Gastrocnemius medialis (tissue), 4 donors: ENCODE results near the gene S100PBP. TPM values are rescaled to one million over a fixed set of nuclear protein-coding genes. Genes with fewer than 3 reads are reported as not detected.

Source experiments
- ATAC-seq, 2 donors: fragments of 150-250 bp; one replicate each; pipeline ENCODE4 v1.9.1; 2016
- DNase-seq, 2 donors: peaks; one replicate each; pipeline ENCODE4 v3.0.0-alpha.2; 2019
- H3K27ac ChIP-seq, 4 donors: fragments of 200-600 bp; sonication (generic); 1 replicate in 1 of 4; 2 replicates in 3 of 4; pipeline ENCODE4 v1.5.1; 2016 to 2018; ENCODE audit warnings: mild to moderate bottlenecking in 2 of 4, moderate library complexity in 1 of 4
- H3K27me3 ChIP-seq, 3 donors: fragments of 200-600 bp; sonication (generic) in 2 of 3; 1 replicate in 1 of 3; 2 replicates in 2 of 3; pipeline versions ENCODE4 v1.5.1 to v1.6.0; 2016 to 2019; ENCODE audit warnings: mild to moderate bottlenecking in 1 of 3, moderate library complexity in 1 of 3
- H3K36me3 ChIP-seq, 2 donors: fragments of 200-600 bp; sonication (generic) in 1 of 2; one replicate each; pipeline ENCODE4 v1.5.1; 2017 to 2018
- H3K4me1 ChIP-seq, 2 donors: fragments of 200-600 bp; sonication (generic) in 1 of 2; one replicate each; pipeline ENCODE4 v1.5.1; 2016 to 2017; ENCODE audit warnings: mild to moderate bottlenecking in 2 of 2
- H3K4me3 ChIP-seq, 4 donors: fragments of 200-600 bp; sonication (generic) in 3 of 4; 1 replicate in 1 of 4; 2 replicates in 3 of 4; pipeline ENCODE4 v1.5.1; 2016 to 2019; ENCODE audit warnings: mild to moderate bottlenecking in 2 of 4
- H3K9me3 ChIP-seq, 3 donors: fragments of 200-600 bp; sonication (generic) in 2 of 3; 1 replicate in 1 of 3; 2 replicates in 2 of 3; pipeline ENCODE4 v1.5.1; 2016 to 2019
- POLR2A ChIP-seq, 2 donors: fragments of 450-650 bp; IDR thresholded peaks; one replicate each; pipeline ENCODE4 v1.6.1; 2017; ENCODE audit warnings: antibody characterized with exemption in 2 of 2, mild to moderate bottlenecking in 2 of 2, moderate library complexity in 2 of 2
- in situ Hi-C, 4 donors: fragments of 200-750 bp; cut with MboI; loops; one replicate each; pipeline versions ENCODE4 v1.15.0 to v1.8.0; 2017; ENCODE audit warnings: low sequenced_read_pairs in 4 of 4
- intact Hi-C: fragments of 100-400 bp; cut with DNase I; formaldehyde crosslinking; loops from one replicate; pipeline ENCODE4 v1.15.1; 2023; ENCODE audit warnings: low total_unique reads
- total RNA-seq, 4 donors: library from RNA; depleted of rRNA; stranded (reverse); fragments of >200 nt; gene quantifications; one replicate each; pipeline versions ENCODE4 v1.1.0 to v1.2.3, GENCODE V29; 2016
- TF ChIP-seq, protein P1 (sequence below), 5 experiments: fragments of 450-650 bp in 3 of 5; fragments of 200-600 bp in 2 of 5; sonication (generic) in 2 of 5; IDR thresholded peaks in 4 of 5; conservative IDR thresholded peaks in 1 of 5; 1 replicate in 4 of 5; 2 replicates in 1 of 5; pipeline ENCODE4 v1.5.1; 2016 to 2019; ENCODE audit warnings: antibody characterized with exemption in 5 of 5, mild to moderate bottlenecking in 3 of 5, moderate library complexity in 3 of 5

The S100PBP gene
- total RNA-seq, 4 donors from 2014 or later, result 4.9 to 11.5 (median 9.9) TPM

DNA sequence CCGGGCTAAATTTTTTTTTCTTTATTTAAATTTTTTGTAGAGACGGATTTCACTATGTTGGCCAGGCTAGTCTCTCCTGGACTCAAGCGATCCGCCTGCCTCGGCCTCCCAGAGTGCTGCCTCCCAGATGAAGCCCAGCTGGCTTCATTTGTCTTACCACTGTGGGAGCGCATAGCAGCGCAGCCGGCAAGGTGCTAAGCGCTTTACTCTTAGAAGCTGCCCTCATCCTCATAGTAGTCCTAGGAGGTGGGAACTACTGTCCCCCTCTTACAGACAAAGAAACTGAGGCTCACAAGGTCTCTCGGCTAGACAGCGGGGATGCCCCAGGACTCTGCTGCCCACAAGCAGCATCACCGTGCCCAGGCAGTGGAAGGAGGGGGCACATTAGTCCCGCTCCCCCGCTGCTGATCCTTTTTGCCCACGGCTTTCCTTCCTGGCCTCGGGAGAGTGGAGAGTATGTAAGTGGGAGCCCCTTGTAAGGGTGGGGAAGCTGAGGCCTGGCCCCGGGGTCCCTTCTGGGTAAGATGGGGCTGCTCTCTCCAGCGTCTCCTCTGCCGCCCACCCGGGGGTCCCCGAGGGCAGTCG lies 83.0 kb downstream of the S100PBP start:
- H3K4me3 ChIP-seq, result peak overlapping the region; percentile 54 to 69 (median 62)
- peak overlapping the region in 2 of 4 donors; percentile 2 to 33 for H3K27ac ChIP-seq
- no peak for ATAC-seq
- peaks cover 0 to 6% of the 10 kb centered on the region in 2 donors for H3K4me1 ChIP-seq
- H3K9me3 ChIP-seq, result no peaks in the 10 kb centered on the region
- intact Hi-C loops, result no loop called here
- H3K36me3 ChIP-seq, result no peaks in the 10 kb centered on the region
- DNase-seq, result no peak
- in situ Hi-C loops, result no loop called here
- TF ChIP-seq POLR2A (IDR thresholded peaks at IDR 0.05), result no peak
- TF ChIP-seq, protein P1, sequence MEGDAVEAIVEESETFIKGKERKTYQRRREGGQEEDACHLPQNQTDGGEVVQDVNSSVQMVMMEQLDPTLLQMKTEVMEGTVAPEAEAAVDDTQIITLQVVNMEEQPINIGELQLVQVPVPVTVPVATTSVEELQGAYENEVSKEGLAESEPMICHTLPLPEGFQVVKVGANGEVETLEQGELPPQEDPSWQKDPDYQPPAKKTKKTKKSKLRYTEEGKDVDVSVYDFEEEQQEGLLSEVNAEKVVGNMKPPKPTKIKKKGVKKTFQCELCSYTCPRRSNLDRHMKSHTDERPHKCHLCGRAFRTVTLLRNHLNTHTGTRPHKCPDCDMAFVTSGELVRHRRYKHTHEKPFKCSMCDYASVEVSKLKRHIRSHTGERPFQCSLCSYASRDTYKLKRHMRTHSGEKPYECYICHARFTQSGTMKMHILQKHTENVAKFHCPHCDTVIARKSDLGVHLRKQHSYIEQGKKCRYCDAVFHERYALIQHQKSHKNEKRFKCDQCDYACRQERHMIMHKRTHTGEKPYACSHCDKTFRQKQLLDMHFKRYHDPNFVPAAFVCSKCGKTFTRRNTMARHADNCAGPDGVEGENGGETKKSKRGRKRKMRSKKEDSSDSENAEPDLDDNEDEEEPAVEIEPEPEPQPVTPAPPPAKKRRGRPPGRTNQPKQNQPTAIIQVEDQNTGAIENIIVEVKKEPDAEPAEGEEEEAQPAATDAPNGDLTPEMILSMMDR (IDR thresholded peaks at IDR 0.05 in 4 of 5, conservative IDR thresholded peaks at IDR 0.05 in 1 of 5), result no peak
- H3K27me3 ChIP-seq, result peaks cover 8 to 9% (median 8%) of the 10 kb centered on the region in 3 donors

DNA sequence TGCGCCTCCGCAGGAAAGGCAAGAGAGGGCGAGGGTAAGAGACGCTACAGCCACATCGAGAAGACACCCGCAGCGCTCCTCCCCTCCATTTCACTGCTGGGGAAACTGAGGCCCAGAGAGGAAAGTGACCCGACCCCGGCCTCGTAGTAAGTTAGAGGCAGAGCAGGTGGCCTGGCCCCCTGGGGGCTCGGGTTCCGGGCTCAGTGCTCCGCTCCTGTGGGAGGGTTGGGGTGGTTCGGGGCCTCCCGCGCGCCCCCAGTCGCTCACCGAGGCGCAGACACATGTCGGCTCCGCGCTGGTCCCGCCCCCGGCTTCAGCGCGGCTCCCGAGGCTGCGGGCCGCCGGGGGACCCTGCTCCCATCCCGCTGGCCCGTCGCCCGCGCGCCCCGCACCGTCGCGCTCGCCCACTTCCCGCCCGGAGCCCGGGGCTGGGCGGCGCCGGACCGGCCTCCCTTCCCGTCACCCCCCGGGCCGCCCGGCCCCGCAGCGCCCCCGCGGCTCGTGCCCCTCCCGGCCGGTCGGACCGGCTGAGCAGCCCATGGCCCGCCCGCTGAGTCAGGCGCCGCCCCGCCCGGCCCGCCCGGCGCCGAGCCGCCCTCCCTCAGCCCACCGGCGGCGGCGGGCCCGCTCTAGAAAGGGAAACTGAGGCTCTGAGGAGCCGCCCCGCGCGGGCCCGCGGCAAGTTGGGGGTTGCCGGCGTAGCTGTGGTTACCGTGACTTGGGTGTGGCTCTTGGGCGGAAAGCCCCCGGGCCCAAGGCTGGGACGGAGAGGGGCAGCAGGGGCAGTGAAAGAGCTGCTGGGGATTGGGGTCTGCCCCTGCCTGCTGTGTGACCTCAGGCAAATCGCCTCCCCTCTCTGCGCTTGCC lies 83.7 kb downstream of the S100PBP start, which contains the start of gene TMEM54:
TSS of gene TMEM54 (minus strand) at position 434 of the 867 bp plus-strand sequence. CDS start at position 283, 151 bp downstream.
- in situ Hi-C loops, result no loop called here
- DNase-seq (no peak), ATAC-seq (peak; percentile 57 to 67)
- TF ChIP-seq, protein P1 (IDR thresholded peaks at IDR 0.05 in 4 of 5, conservative IDR thresholded peaks at IDR 0.05 in 1 of 5), result no peak
- Histone ChIP-seq H3K27ac (peak within 1 kb of the TSS in 2 of 4 donors; percentile 2 to 33), H3K4me1 (peaks cover 0 to 6% of the 10 kb centered on the region in 2 donors), H3K36me3 (no peaks in the 10 kb centered on the region), H3K27me3 (peaks cover 8 to 9% (median 8%) of the 10 kb centered on the region in 3 donors), H3K4me3 (peak within 1 kb of the TSS; percentile 54 to 69 (median 62)), H3K9me3 (no peaks in the 10 kb centered on the region)
- intact Hi-C loops, result no loop called here

DNA sequence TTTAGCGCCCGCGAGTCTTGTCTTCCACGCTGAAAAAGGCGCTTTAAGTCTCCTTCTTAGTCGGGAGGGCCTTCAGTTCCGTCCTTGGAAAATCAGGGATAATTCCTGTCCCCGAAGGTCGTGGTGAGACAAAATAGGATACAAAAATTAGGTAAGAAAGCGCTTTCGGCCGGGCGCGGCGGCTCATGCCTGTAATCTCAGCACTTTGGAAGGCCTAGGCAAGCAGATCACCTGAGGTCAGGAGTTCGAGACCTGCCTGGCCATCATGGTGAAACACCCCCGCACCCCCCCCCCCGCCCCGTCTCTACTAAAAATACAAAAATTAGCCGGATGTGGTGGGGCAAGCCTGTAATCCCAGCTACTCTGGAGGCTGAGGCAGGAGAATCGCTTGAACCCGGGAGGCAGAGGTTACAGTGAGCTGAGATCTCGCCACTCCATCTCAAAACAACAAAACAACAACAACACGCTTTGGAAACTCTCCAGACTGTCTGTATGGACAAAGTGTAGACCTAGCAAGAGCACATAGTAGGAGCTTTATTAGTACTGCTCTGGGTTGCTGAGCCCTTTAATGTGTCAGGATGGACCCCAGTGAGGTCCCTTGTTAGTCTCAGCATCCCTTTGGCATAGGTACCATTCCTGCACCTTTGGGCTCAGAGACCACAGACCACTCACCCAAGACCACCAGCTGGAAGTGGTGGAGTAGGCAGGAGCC lies 84.5 kb downstream of the S100PBP start:
- no peak for DNase-seq
- H3K27me3 ChIP-seq, result peaks cover 8 to 9% (median 8%) of the 10 kb centered on the region in 3 donors
- in situ Hi-C loops, result no loop called here
- peaks cover 0 to 6% of the 10 kb centered on the region in 2 donors for H3K4me1 ChIP-seq
- intact Hi-C loops, result no loop called here
- peak overlapping the region; percentile 46 to 65 (median 58) for H3K4me3 ChIP-seq
- H3K9me3 ChIP-seq, result no peaks in the 10 kb centered on the region
- TF ChIP-seq POLR2A (IDR thresholded peaks at IDR 0.05), result no peak
- TF ChIP-seq, protein P1 (IDR thresholded peaks at IDR 0.05 in 4 of 5, conservative IDR thresholded peaks at IDR 0.05 in 1 of 5), result no peak
- no peak for ATAC-seq
- H3K36me3 ChIP-seq, result no peaks in the 10 kb centered on the region
- H3K27ac ChIP-seq, result no peak overlapping the region

DNA sequence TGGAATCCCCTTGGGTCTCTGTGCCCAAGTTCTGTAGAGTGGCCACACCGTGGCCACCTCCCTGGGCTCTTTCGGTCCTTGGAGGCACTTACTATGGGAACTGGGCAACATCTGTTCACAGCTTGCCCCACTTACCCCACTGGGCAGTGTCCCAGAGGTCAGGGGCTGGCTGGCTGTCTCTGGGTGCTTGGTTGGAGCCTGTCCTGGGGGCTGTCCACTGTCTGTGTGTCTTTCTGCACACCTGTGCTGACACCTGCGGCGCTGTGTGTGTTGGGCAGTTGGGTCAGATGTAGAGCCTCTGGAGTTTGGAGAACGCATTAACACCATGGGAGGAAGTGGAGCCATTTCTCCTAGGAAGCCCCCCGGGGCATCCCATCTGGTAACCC lies 85.1 kb downstream of the S100PBP start:
- intact Hi-C loops, result no loop called here
- Histone ChIP-seq H3K9me3 (no peaks in the 10 kb centered on the region), H3K27me3 (peaks cover 8 to 9% (median 8%) of the 10 kb centered on the region in 3 donors), H3K36me3 (no peaks in the 10 kb centered on the region), H3K4me1 (peaks cover 0 to 6% of the 10 kb centered on the region in 2 donors), H3K27ac (no peak overlapping the region), H3K4me3 (no peak overlapping the region)
- in situ Hi-C loops, result no loop called here
- ATAC-seq, result no peak
- no peak for DNase-seq
- TF ChIP-seq POLR2A (IDR thresholded peaks at IDR 0.05), result no peak
- TF ChIP-seq, protein P1 (IDR thresholded peaks at IDR 0.05 in 4 of 5, conservative IDR thresholded peaks at IDR 0.05 in 1 of 5), result no peak
